ENCODE results near the gene SPOCK1.
"Not testable (repeated sequence)": the region's sequence is repeated elsewhere in the genome, so short reads cannot be mapped to it uniquely, and the experiment has no call there.

SPOCK1 gene

GRCh38 chr5:136992796-136993489, 506.2 kb downstream of the SPOCK1 start:
- no peak for DNase-seq

DNA sequence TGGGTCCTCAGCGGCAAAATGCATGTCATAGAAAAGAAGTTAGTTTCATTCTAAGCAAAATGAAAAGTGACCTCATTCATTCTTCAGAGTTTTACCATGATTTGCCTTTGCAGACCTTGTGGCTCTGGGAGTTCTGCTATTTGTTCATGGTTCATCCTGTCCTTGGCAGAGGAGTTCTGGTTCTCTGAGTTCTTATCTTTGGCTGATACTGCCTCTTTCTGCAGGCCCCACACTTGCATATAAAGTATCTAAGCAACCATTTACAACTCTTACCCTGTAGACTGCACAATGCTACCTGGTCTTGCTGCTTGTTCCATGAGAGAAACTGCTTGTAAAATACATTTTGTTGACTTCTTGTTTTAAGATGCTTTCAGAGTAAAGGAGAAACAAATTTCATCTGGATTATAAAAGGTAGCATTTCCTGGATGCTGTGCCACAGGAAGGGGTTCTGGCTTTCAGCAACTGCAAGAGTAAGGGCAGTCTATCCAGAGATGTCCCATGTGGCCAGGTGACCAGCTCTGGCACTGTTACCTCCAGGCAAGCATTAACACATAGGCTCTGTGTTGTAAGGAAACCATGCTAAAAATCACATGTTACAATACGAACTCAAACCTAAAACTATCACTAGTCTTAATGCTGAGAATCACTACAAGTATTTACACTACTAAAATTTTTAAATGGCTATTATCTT, 513.2 kb downstream of the SPOCK1 start:
- no peak for DNase-seq

DNA sequence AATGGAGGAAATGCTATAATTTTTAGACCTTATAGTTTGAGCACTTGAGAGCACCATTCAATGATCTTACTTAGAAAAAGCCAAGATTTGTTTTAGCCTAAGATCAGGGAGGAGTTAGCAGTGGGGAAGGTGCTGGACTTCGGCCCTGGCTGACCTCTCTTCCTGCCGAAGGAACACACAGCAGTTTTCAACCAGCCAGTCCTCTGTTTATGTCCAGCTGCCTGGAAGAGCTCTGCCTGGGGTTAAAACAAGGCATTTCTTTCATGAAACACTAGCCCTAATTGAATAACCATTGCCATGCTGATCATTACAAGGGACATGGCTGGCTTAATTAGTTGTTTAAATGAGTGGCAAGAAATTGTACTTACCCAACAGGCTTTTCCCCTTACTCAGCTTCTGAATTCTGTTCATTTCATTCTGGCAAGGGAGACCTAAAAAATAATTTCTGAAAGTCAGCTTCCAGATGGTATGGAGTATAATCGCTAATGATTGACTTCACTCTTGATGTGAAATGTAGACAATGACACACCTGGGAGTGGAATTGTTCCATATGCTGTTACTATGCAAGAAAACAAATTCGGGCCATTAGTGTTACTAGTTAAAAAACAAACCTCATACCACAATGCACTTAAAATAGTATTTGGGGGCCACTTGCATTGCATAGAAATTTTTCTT, 514.2 kb downstream of the SPOCK1 start:
- no peak for DNase-seq

- DNase-seq: no peak
Observed at GRCh38 chr5:136981936-136982335, 517.2 kb downstream of the SPOCK1 start.

DNA sequence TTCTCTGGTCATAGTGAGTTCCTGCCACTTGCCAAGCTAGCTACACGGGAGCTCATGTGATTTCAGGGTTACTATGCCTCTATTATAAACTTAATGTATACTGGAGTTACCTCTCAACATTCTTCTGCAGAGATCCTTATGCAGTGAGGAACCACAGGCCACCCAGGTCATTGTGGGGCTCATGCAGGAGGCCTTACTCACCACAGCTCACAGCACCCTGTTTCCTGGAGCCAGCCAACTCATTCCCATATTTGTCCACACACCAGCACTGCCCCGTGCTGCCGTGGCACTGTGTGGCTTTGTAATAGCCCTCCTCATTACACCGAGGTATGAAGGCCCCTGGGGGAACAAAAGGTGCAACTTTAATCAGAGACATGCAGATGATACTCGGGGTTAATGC, 520.0 kb downstream of the SPOCK1 start:
- no peak for DNase-seq

- no peak for DNase-seq
Observed at GRCh38 chr5:136963504-136963903, 535.6 kb downstream of the SPOCK1 start.

- DNase-seq: no peak
Observed at GRCh38 chr5:136957428-136957827, 541.7 kb downstream of the SPOCK1 start.

GRCh38 chr5:136954142-136954541, 545.0 kb downstream of the SPOCK1 start:
- not testable (repeated sequence) for DNase-seq

GRCh38 chr5:136953346-136954069, 545.6 kb downstream of the SPOCK1 start:
- DNase-seq: not testable (repeated sequence)

GRCh38 chr5:136927571-136927970, 571.6 kb downstream of the SPOCK1 start:
- DNase-seq: no peak

DNA sequence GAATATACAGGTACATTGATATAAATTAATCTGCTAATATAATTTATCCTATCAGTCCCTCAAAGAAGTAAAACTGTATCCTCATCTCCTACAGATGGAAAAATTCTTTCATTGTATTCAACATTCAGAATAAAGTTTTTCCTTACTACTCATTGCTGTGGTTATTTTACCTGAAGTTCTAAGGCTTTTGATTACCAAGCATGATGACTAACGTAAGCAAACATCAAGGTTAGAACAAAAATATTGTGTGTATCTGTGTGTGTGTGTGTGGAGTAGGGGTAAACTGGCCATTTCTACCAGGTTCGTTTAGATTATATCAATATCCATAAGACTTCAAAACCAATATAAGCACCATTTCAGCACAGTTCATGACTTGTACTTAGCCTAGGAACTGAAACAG, 573.1 kb downstream of the SPOCK1 start:
- DNase-seq: no peak
